NCI-H1048 (cell line): ENCODE results near the gene MSANTD3.
A peak's percentile ranks its signal among the peaks of the same experiment; 100 is the strongest.
"Not testable (repeated sequence)": the region's sequence is repeated elsewhere in the genome, so short reads cannot be mapped to it uniquely, and the experiment has no call there.

Source experiments
- DNase-seq: peaks from one replicate; lab custom pipeline; 2025; lab: John Stamatoyannopoulos, UW

The MSANTD3 gene

GRCh38 chr9:100428871-100429654 is 2.1 kb downstream of the MSANTD3 start:
- no peak for DNase-seq

DNA sequence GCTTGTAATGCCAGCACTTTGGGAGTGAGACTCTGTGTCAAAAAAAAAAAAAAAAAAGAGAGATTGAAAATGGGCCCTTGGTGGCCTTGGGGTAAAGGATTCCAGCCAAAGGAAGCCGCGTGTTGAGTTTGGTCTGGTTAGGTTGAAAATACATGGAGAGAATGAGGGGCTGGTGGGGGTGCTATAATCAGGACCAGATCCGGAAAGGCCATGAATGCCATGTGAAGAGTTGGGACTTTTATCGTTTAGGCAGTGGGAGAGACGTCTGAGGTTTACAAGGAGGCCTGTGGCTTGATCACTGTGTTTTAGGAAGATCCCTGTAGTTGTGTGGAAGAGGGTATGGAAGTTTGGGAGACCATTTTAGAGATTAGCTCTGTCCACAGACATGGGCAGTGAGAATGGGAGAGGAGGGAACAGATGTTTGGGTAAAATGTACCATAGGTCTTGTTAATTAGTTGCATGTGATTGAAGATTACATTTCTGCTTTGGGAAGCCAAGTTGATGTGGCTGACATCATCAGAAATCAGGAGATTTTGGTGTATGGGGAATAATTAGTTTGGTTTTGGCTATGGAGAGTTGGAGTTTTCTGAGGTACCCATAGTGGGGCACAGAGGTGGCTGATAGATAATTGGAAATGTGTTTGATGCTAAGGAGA is 3.5 kb downstream of the MSANTD3 start:
- DNase-seq, result no peak

DNA sequence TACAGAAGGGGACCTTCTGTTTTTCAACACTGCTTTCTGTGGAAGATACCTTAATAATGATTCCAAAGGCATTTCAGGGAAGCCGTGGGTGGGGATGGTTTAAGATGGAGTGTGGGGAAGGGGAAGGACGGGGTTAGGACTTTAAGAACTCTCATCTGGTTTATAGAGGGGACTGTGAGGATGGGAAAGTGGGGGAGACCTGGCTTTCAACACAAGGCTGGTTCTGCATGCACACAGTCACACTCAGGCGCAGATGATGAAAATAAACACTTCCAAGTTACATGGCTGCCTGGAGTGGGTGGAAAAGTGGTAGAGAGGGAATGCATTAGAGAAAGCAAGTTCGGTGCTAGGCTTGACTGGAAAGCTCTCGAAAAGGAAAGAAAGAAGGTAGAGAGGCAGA is 4.9 kb downstream of the MSANTD3 start:
- DNase-seq, result no peak

DNA sequence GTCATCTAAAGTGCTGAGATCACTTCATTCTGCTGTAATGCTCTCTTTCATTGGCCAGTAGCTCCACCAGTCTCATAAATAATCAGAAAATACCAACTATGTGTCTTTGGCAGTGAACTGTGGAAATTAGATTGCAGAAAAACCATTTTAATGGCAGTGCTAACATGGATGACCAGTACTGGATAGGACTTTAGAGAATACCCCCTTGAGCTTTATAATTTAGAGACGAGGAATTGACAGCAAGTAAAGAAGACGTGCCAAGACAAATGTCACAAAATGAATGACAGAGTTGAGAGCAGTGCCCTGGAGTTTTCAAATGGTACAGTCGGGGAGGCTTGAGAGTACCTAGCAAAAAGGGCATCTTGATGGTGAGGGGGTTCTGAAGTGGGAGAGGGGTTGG is 5.8 kb downstream of the MSANTD3 start:
- no peak for DNase-seq

DNA sequence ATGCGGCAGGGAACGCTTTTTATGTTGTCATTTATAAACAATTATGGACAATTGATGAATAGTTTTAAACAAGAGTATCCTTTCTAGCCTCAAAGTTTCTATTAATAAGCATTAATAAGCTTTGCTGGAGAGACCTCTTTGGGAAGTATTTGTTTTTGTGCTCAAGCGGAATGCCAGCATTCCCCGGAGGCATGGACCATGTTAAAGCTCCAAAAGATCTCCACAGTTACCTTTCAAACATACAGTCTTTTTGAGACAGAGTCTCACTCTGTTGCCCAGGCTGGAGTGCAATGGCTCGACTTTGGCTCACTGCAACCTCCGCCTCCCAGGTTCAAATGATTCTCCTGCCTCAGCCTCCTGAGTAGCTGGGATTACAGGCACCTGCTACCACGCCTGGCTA is 9.6 kb downstream of the MSANTD3 start:
- no peak for DNase-seq

DNA sequence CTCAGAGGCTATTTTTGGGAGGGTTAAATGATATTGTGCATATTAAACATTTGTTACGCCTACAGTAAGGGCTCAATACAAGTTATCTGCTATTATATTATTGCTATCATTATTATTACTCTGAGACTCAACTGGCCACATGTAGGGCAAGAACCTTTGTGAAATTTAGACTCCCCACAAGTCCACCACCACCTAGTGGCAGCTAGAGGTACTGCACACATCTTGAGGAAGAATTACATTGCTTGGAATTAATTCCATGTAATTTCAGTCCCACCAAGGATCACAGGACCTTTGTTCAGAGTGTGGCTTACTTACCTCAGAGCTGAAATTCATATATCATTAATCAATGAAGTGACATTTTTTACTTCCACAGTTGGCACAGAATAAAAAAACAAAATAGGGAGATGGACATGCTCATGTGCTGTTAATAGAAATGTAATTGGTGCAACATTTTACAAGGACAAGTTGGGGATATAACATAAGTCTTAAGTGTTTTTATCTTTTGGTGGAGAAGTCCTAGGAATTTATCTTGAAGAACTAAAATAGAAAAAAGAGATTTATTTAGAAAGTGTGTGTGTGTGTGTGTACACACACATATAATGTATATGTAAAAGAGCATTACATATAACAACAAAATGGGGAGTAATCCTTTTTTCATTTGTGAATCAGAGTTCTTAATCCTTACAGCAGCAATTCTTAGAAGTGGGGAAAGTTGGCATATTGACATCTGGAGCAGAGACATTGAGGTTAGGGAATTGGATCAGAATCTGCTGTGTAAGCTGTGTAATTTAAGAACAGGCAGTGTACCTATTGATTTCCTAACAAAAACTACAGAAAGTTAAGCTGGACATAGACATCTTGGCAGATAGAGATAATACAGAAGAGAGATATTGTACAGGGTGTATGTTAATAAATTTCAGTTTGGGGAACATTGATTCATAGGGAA is 11.2 kb downstream of the MSANTD3 start:
- DNase-seq, result peak; percentile 17

- DNase-seq, result no peak
Observed at GRCh38 chr9:100440071-100440470, 13.1 kb downstream of the MSANTD3 start.

GRCh38 chr9:100440487-100440886 is 13.5 kb downstream of the MSANTD3 start:
- not testable (repeated sequence) for DNase-seq

- no peak for DNase-seq
Observed at GRCh38 chr9:100441911-100442361, 15.0 kb downstream of the MSANTD3 start.

DNA sequence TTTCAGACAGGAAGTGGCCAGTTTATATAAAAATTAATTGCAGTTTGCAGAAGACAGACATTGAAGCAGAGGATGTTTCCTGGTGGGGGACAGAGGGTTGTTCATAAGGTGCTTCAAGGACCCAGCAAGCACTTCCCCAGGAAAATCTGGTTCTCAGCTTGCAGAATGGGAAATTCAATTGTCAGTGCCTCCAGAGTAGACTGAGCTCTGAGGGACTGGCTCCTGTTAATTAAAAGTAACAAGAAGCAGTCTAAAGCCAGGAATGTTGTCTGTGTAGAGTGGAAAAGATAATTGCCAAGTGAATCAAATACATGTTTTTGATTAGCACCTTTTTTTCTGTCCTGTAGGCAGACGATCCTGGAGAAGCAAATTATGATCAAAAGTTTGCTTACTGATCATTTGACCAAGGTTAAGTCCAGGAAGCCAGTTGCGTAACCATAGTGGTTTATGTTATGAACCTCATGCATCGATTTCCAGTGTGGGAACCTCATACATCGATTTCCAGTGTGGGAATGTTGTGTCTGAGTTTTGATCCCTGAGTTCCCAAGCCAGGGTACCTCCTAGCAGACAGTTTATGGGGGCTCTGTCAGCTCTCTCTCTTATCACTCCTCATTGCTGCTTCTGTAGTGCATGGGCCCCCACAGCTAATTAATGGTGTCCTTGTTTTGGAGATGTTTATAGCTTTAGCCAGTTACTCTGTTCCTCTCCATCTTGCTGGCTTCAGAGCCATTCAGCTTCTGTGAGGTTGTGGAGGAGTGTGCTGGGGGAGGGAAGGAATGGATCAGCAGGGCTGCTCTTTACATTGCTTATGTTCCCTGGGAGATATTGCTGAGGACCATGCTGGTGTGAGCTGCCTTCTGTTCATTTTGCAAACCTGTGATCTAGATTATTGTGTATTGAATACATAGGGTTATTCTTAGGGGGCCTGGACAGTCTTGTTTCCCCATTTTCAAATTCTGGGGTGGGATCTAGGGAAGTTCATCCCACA is 17.1 kb downstream of the MSANTD3 start:
- DNase-seq, result no peak

DNA sequence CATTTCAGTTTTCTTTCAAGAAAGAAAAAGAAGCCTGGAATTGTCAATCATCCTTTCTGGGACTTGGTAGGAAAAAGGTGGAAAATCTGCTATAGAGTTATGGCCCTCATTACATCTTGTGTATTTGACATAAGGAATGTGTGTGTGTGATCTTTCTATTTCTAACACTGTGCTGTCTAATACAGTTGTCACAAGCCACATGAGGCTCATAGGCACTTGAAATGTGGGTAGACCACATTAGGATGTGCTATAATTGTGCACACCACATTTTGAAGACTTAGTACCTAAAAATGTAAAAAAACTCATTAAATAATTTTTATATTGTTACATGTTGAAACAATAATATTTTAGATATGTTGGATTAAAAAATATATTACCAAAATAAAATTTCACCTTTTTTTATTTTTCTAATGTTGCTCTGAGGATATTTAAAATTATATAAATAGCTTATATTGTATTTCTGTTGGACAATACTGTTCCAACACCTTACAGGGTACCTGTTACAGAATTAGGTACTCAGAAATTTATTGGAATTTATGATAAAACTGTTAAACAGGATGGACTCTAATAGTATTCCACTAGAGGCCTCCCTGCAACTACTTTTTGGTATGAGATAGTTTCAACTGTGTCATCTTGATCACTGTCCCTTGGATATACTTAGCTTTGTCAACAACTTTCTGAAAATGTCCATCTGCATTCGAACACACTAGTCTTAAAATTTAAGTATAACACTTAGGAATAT is 18.4 kb downstream of the MSANTD3 start:
- DNase-seq, result no peak

- no peak for DNase-seq
Observed at GRCh38 chr9:100445903-100446549, 19.1 kb downstream of the MSANTD3 start.

DNA sequence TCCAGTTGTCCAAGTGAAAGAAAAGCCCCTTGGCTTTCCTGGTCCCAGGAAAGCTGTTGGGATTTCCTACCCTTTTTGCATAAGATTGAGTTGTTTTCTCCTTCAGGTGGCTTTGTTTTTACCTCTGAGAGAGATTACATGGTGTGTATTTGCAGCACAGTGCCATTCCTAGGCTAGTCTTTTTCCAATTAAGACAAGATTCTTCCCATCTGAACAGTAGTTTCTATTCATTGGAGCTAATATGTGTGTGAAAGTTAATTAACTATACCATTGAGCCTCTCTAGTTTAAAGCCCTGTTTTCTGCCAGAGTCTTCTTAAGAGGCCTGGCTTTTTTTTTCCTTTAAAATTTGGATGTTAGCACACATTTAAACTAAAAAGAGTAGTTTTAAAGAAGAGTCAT is 20.1 kb downstream of the MSANTD3 start:
- no peak for DNase-seq

GRCh38 chr9:100448266-100448665 is 21.3 kb downstream of the MSANTD3 start:
- no peak for DNase-seq

- DNase-seq, result no peak
Observed at GRCh38 chr9:100449420-100449819, 22.5 kb downstream of the MSANTD3 start.

- no peak for DNase-seq
Observed at GRCh38 chr9:100452894-100453293, 26.0 kb downstream of the MSANTD3 start.

DNA sequence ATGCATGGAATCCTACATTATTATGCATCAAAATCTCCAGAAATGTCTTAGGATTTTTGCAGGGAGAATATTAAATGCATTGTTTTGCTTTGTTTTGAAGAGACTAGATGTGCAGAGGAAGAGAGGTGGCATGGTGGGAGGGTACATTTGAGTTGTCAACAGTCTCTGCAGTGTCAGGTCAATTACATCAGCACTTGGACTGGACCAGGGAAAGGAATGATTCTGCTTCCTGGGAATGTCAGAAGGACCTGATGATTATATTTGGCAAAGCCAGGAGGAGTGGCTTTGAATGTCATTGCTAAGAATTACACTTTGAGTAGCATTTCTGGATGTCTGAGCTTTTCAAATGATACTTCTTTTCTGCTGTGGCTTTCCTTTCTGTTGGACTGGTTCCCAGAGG is 28.5 kb downstream of the MSANTD3 start:
- DNase-seq, result no peak

GRCh38 chr9:100457517-100457916 is 30.6 kb downstream of the MSANTD3 start:
- DNase-seq, result no peak

DNA sequence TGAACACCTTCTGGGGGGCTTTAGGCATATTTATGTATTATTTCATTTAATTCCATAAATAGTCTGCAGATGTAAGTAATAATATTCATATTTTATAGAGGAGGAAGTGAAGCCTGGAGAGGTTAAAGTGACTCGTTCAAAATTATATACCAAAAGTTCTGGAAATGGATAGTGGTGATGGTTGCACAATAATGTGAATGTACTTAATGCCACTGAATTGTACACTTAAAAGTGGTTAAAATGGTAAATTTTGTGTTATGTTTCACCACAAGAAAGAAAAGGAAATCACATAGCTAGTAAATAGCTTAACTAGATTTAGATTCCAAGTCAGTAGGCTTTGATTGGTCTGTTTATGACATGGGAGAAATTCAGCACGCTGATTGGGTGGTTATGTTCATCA is 33.0 kb downstream of the MSANTD3 start:
- DNase-seq, result no peak

DNA sequence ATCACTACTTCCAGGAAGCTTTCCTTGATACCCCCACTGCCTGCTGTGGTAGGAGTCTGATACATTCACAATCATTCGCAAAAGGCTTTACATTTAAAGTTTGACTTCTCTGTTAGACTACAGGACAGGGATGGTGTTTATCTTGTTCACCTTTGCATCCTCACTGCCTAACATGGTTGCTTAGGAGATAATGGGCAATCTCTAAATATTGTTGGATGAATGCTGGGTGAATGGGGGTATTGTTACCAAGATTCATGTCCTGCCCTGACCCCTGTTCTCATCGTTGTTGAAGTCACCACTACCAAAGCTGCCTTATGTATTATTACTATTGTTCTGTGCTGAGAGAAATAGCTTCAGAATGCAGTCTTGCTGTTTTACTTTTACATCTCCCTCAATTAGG is 38.3 kb downstream of the MSANTD3 start:
- no peak for DNase-seq
